Tibial artery (tissue), 4 donors: ENCODE data around the gene TTC28.
A peak's percentile ranks its signal among the peaks of the same experiment; 100 is the strongest.

Source experiments
- DNase-seq, 2 donors: peaks; one replicate each; pipeline ENCODE4 v3.0.0-alpha.2; 2019
- H3K27ac ChIP-seq, 2 donors: fragments of 200-600 bp; sonication (generic) in 1 of 2; 1 replicate in 1 of 2; 2 replicates in 1 of 2; pipeline ENCODE4 v1.5.1; 2018 to 2019; ENCODE audit warnings: mild to moderate bottlenecking in 1 of 2
- H3K27me3 ChIP-seq, 2 donors: fragments of 200-600 bp; sonication (generic) in 1 of 2; one replicate each; pipeline versions ENCODE4 v1.5.1 to v1.6.0; 2016 to 2019
- H3K36me3 ChIP-seq, 3 donors: fragments of 200-600 bp; sonication (generic) in 2 of 3; one replicate each; pipeline ENCODE4 v1.5.1; 2016 to 2019; ENCODE audit warnings: mild to moderate bottlenecking in 2 of 3
- H3K4me1 ChIP-seq, 4 donors: fragments of 200-600 bp; sonication (generic) in 2 of 4; 1 replicate in 3 of 4; 2 replicates in 1 of 4; pipeline ENCODE4 v1.5.1; 2016 to 2019
- H3K4me3 ChIP-seq, 2 donors: fragments of 200-600 bp; sonication (generic) in 1 of 2; 1 replicate in 1 of 2; 2 replicates in 1 of 2; pipeline ENCODE4 v1.5.1; 2018 to 2019; ENCODE audit warnings: mild to moderate bottlenecking in 2 of 2
- H3K9me3 ChIP-seq, 3 donors: fragments of 200-600 bp; sonication (generic) in 1 of 3; one replicate each; pipeline ENCODE4 v1.5.1; 2016 to 2019
- intact Hi-C: fragments of 100-400 bp; cut with DNase I; formaldehyde crosslinking; loops from one replicate; pipeline ENCODE4 v1.15.0; 2023; ENCODE audit warnings: low total_unique reads
- TF ChIP-seq, protein P1 (sequence below), 2 experiments: fragments of 200-600 bp in 1 of 2; fragments of 450-650 bp in 1 of 2; IDR thresholded peaks; one replicate each; pipeline ENCODE4 v1.5.1; 2017 to 2019; ENCODE audit warnings: antibody characterized with exemption in 2 of 2, mild to moderate bottlenecking in 1 of 2, moderate library complexity in 1 of 2

Gene TTC28

DNA sequence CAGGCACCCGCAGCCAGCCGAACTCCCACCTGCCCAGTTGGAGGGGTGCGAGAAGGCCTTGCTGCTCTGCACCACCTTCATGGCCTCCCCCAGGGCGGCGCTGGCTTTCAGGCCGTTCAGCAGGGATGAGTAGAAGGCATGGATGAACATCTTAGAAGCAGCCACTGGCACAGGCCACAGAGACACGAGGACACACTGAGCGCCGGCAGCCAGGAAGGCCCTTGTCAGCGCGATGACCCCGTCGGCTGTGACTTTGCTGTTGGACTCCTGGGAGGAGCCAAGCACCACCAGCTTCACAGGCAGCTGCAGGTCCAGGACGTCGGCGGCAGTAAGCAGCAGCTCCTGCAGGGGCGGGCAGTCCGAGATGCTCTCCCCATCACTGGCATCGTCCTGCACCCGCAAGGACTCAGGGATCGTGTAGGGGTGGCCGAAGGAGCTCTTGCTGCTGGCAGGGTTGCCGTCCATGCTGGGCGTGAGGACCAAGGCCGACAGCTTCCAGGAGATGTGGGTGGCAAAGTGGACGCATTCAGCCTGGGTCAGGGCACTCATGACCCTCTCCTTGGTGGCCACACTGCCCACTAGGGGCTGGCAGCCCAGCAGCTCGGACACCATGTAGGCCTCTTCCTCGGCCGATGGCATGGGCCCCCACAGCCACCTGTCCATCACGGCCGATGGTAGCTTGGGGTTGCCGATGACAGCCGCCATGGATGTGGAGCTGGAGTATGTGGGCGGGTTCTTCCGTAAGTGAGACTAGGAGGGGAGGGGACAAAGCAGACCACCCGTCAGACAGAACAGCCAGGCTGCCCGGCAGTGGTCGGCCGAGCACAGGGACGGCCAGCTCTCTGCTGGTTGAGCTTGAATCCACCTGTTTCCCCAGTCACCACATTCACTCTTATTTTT is 680.9 kb downstream of the TTC28 start:
- H3K36me3 ChIP-seq, result peaks cover 8 to 87% (median 48%) of the 10 kb centered on the region in 3 donors

DNA sequence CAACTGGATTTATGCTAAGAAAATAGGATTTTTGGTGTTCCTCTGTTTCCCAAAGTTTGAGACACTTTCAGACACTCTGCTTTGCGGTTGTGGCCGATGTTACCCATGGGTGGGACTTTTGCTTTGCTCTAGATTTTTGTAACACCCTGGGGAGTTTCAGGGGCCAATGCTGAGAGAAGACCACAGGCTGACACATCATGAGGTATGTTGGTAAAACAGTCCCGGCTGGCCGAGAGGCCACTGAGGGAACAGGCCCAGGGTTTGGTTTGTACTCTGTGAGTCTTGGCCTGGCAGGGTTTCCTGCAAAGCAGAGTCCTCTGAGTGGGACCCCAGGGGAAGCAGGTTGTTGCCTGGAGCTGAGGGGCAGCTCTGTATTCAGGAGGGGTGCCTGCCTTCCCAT is 682.1 kb downstream of the TTC28 start:
- peak in 1 of 2 donors; percentile 41 for DNase-seq
- peaks cover 8 to 89% (median 59%) of the 10 kb centered on the region in 3 donors for H3K36me3 ChIP-seq
- no peaks in the 10 kb centered on the region for H3K9me3 ChIP-seq
- H3K4me3 ChIP-seq, result no peak overlapping the region
- no peaks in the 10 kb centered on the region for H3K4me1 ChIP-seq
- intact Hi-C loops, result loop anchor here (5.0 kb wide), 1 partner anchor 1245 kb away; no protein-coding TSS in a partner anchor
- TF ChIP-seq, protein P1, sequence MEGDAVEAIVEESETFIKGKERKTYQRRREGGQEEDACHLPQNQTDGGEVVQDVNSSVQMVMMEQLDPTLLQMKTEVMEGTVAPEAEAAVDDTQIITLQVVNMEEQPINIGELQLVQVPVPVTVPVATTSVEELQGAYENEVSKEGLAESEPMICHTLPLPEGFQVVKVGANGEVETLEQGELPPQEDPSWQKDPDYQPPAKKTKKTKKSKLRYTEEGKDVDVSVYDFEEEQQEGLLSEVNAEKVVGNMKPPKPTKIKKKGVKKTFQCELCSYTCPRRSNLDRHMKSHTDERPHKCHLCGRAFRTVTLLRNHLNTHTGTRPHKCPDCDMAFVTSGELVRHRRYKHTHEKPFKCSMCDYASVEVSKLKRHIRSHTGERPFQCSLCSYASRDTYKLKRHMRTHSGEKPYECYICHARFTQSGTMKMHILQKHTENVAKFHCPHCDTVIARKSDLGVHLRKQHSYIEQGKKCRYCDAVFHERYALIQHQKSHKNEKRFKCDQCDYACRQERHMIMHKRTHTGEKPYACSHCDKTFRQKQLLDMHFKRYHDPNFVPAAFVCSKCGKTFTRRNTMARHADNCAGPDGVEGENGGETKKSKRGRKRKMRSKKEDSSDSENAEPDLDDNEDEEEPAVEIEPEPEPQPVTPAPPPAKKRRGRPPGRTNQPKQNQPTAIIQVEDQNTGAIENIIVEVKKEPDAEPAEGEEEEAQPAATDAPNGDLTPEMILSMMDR (IDR thresholded peaks at IDR 0.05), result no peak
- H3K27ac ChIP-seq, result no peak overlapping the region
- H3K27me3 ChIP-seq, result no peaks in the 10 kb centered on the region

More for the DNA sequence above, 680.9 kb downstream of the TTC28 start:
- H3K4me1 ChIP-seq, result no peaks in the 10 kb centered on the region
- peak in 1 of 2 donors; percentile 63 for DNase-seq
- no peak overlapping the region for H3K27ac ChIP-seq
- intact Hi-C loops, result loop anchor here (5.0 kb wide), 1 partner anchor 1246 kb away; no protein-coding TSS in a partner anchor
- H3K9me3 ChIP-seq, result no peaks in the 10 kb centered on the region
- TF ChIP-seq, protein P1 (IDR thresholded peaks at IDR 0.05), result no peak
- no peak overlapping the region for H3K4me3 ChIP-seq
- no peaks in the 10 kb centered on the region for H3K27me3 ChIP-seq

DNA sequence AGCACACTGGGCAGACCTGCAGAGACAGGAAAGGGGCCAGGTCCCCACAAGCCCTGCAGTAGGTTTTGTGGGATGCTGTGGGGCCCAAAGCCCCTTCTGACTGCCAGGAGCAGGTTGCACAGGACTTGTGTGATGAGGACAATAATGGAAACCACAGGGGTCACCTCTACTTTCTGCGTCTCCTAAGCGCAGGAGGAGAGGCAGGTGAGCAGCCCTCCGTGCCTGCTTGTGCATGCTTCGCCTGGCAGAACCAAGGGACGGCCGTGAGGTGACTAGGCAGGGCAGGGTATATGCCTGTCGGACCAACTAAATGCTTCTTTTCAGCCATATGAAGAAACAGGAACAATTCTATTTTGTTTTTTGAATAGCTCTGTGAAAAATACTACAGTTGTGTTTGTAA is 682.7 kb downstream of the TTC28 start:
- Histone ChIP-seq H3K4me1 (no peaks in the 10 kb centered on the region), H3K4me3 (no peak overlapping the region), H3K27me3 (no peaks in the 10 kb centered on the region), H3K36me3 (peaks cover 8 to 95% (median 64%) of the 10 kb centered on the region in 3 donors), H3K27ac (no peak overlapping the region), H3K9me3 (no peaks in the 10 kb centered on the region)
- TF ChIP-seq, protein P1 (IDR thresholded peaks at IDR 0.05), result no peak
- peak in 1 of 2 donors; percentile 41 for DNase-seq
- intact Hi-C loops, result loop anchor here (5.0 kb wide), 1 partner anchor 1245 kb away; no protein-coding TSS in a partner anchor

DNA sequence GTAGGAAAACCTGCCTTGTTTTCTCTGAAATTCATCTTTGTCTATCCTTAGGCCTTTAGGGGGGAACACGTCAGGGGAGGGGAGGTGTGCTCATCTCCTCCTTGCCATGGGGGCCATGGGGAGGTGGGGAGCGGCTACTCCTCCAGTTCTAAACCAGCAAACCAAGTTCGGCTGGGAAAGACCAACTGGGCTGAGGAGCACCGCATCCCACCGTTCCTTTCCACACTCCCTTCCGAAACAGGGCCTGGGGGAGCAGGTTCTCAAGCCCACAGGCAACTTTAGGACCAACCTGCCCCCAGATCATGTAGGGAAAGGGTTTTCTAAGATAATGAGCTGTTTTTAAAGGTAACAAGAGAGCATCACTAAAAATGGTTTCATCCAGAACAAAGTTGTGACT is 683.1 kb downstream of the TTC28 start:
- Histone ChIP-seq H3K9me3 (no peaks in the 10 kb centered on the region), H3K27me3 (no peaks in the 10 kb centered on the region), H3K4me1 (peaks cover 0 to 3% (median 0%) of the 10 kb centered on the region in 4 donors), H3K4me3 (no peak overlapping the region), H3K27ac (no peak overlapping the region), H3K36me3 (peaks cover 8 to 98% (median 65%) of the 10 kb centered on the region in 3 donors)
- DNase-seq, result peak in 1 of 2 donors; percentile 21
- TF ChIP-seq, protein P1 (IDR thresholded peaks at IDR 0.05), result no peak
- intact Hi-C loops, result loop anchor here (5.0 kb wide), 1 partner anchor 1244 kb away; no protein-coding TSS in a partner anchor

DNA sequence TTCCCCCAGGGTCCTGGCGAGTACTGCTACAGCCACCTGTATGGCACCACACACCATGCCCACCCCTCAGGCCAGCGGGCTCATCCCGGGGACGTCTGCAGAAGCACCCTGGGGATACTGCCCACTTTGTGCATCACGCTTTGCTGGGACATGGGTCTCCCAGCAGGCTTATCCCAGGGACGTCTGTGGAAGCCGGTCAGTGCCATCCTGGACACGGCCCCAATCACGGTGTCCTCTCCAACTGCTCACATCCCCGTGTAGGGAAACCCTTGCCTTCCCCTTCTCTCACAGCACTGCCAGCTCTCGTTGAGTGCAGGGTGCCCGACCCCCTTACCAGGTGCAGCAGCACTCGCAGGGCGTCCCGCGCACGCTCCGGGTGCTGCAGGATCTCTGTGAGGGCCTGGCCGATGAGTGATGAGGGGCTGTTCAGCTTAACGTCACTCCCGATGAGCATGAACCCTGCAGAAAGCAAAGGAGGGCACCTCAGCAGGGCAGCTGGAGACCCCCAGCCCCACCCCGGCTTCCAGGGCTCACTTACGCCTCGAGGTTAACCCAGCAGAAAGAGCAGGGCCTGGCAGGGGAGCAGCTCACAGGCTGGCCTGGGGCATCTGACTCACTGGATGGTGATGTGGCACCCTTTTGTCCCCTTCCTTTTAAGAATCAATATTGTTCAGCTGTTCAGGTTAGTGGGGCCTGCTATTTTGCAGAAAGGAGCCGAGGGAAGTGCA is 683.7 kb downstream of the TTC28 start:
- Histone ChIP-seq H3K9me3 (no peaks in the 10 kb centered on the region), H3K4me1 (peaks cover 0 to 8% (median 1%) of the 10 kb centered on the region in 4 donors), H3K36me3 (peaks cover 8 to 98% (median 59%) of the 10 kb centered on the region in 3 donors), H3K4me3 (no peak overlapping the region), H3K27me3 (no peaks in the 10 kb centered on the region), H3K27ac (no peak overlapping the region)
- TF ChIP-seq, protein P1 (IDR thresholded peaks at IDR 0.05), result no peak
- peak in 1 of 2 donors; percentile 58 for DNase-seq
- intact Hi-C loops, result loop anchor here (5.0 kb wide), 1 partner anchor 1244 kb away; no protein-coding TSS in a partner anchor
